Measurements from ENCODE around the gene MTHFSD.
A peak's percentile ranks its signal among the peaks of the same experiment; 100 is the strongest.

MTHFSD gene

GRCh38 chr16:86490859-86491639 is 64.0 kb downstream of the MTHFSD start:
- peak; percentile 13 for DNase-seq (ENCODE audit: low spot score)

DNA sequence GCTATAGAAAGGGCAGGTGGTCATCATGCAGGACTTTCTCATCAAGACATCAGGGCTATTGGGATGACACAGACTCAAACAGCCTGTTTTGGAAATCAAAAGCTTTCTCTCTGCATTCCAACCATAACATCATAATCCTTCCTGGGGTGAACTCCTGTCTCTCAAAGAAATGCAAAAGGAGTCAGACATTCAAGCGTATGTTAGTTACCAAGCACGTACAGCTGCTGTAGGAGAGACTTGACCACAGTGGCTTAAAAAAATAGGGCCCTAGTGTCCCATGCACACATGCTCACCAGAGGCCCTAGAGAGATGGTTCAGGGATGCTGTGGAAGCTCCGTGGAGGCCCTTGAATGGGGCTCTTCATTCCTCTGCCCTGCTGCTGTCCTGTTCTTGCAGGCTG is 69.3 kb downstream of the MTHFSD start:
- DNase-seq (ENCODE audit: low spot score), result no peak

DNA sequence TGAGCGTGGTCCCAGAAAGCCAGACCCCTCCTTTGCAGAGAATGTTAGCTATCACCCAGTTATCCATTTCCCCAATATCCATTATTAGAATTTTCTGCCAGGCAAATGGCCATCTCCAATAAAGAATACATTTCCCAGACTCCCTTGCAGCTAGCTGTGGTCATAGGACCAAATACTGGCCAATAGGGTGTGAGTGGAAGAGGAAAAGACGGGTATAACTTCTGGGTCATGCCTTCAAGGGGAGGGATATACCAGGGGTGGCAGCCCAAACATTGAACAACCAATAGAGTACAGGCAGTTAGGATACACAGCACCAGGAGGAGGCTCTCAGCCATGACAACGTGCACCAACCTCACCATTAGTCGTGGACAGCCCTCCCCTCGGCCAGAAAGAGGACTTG is 70.8 kb downstream of the MTHFSD start:
- DNase-seq (ENCODE audit: low spot score), result no peak

DNA sequence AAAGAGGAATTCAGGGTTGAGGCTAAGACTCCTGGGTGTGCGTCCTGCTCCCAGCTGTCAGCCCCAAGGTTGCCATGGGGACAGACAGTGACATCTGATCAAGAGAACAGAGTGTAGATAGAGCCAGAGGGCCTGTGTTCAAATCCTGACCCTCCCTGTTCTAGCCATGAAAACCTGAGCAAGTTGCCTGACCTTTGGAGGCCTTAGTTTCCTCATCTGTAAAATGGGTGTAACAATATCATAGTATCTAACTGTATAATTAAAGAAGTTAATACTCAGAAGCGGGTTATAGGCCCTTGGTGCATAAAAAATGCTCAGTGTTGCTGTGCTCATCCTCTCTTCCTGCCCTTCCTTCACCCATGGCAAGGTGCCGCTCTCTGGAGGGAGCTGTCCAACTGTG is 73.4 kb downstream of the MTHFSD start:
- no peak for DNase-seq (ENCODE audit: low spot score)

DNA sequence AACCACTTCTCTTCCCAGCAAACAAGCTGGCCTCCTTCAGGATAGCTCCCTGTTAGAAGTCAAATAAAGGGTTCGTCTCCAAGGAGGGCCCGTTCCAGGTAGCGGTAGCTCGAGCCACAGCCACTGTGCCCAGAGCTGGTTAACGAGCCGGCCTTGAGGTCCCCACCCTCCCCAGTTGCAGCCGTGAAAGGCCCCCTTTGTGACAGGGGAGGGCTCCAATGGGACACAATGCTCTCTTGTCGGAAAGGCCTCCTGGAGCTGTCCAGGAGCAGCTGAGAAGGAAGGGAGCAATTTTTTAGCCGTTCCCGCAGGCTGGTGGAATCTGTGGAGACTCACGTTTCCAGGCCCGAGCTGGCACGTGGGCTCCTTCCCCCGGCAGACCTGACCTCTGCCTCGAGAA is 74.6 kb downstream of the MTHFSD start:
- peak; percentile 48 for DNase-seq (ENCODE audit: low spot score)
